HG03135 (cell line): Measurements from ENCODE around the gene PTPN21.
"Not testable (repeated sequence)": the region's sequence is repeated elsewhere in the genome, so short reads cannot be mapped to it uniquely, and the experiment has no call there.

Experiments
- ATAC-seq: cut with Tn5 transposase; IDR thresholded peaks from one replicate; pipeline ENCODE4 v1.9.1; 2021; ENCODE audit warnings: mild to moderate bottlenecking, moderate library complexity; ENCODE audit not compliant: unreplicated experiment

Gene PTPN21

GRCh38 chr14:88552876-88553275, 1.9 kb downstream of the PTPN21 start:
- no peak for ATAC-seq

DNA sequence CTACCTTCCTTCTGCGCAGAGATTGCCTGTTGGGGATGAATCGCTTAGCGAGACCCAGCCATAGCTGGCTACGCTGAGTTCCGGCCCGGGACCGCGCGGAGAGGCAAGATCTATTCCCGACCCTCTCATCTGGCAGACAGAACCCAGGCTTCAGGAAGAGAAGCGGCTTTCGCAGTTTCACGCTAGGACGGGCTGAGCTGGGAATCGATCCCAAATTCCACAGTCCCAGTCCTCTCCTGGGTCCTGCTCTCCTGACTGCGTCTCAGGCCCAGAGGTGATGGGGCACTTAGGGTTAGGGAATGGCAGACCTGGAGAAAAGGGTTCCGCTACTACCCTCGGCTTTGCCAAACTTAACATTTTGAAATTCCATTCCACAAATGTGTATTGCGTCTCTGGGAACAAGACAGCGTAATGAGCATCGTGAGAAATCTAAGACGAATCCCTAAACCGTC, 2.8 kb downstream of the PTPN21 start:
- no peak for ATAC-seq

DNA sequence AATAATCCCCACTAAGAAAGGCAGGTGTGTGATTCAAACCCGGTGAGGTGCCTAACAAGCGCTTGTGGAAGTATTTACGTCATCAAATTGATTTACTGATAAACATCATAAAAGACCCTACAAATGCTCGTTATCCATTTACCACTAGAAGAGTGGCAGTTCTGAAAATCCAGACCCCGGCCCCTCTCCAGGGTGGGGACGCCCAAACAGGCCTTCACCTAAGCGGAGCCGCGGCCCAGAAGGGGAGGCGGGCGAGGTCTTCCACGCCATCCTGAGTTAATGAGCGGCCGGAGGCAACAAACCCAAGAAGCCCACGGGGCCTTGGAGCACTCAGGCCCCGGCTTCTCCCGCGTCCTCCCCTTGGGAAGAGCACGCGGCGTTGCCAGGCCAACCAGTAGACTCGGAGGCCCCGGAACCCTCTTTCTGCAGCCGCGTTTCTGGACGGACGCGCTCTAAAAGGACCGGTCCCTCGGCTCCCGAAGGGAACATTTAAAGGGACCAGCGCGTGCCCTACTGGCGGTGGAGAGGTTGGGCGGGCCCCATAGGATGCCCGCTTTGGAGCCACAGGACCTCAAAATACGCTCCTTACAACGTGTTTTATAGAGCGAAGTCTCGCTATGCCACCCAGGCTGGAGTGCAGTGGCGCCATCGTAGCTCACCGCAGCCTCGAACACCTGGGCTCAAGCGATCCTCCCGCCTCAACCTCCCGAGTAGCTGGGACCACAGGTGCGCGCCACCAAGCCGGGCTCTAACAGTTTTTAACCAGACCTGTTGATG, 3.5 kb downstream of the PTPN21 start:
- ATAC-seq, result peak; percentile 53

- ATAC-seq, result no peak
These were observed 4.7 kb downstream of the PTPN21 start for GRCh38 chr14:88550078-88550477.

GRCh38 chr14:88547386-88547780, 7.4 kb downstream of the PTPN21 start:
- no peak for ATAC-seq

- no peak for ATAC-seq
These were observed 8.0 kb downstream of the PTPN21 start for GRCh38 chr14:88546621-88547385.

DNA sequence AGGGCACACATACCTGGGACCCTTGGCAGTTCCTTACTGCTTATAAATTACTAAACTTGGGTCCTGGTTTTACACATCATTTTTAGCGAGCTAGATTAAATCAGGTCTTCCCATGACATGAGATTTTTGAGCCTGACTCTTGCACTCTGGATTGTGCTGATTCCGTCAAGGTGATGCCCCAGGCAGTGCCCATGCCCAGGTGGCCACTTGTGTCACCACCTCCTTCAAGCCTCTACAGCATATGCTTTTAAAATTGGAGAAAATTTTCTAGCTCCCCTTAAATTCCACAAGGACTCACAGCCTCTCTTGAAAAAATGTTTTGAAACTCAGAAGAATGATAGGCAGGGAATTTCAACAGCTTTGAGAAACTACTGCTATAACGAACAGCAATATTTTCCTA, 9.6 kb downstream of the PTPN21 start:
- ATAC-seq, result no peak

DNA sequence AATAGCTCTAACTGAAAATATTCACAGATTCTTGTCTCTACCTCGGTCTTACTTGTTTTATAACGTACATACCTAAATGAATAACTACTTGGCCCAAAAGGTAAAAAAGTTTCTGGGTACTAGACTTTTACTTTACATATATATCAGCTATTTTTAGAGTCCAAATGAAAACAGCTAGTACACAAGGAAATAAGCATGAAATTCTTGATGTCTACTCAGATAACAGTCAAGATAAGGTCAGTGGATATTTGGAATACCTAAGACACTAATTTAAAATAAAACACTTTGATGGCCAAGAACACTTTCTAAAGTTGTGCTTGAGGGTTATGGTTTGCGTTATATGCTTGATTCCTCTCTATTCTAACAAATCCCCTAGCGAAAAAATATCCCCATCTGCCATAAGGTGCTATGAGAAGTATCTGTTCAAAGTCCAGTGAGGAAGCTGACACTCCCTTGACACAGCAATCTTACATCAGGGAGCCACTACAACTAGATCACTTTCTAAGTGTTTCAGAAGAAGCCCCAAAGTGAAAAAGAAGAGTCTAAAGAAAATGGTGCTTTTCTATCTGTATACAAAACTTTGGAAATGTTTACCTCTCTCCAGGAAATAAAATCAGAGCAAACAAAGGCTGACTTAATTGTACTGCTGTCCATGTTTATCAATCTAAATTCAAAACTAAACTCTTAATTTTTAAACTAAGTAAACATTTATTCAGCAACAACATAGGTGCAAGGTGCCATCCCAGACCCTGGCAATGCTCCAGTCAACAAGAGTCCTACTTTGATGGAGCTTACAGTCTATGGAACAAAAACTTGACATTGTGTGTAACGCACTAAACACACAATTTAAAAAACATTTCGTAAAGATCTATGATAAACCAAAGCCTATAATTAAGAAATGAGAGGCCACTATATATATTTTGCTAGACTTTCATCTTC, 11.7 kb downstream of the PTPN21 start:
- ATAC-seq, result no peak

GRCh38 chr14:88541324-88541723, 13.5 kb downstream of the PTPN21 start:
- ATAC-seq, result no peak

- no peak for ATAC-seq
These were observed 19.0 kb downstream of the PTPN21 start for GRCh38 chr14:88535813-88536212.

GRCh38 chr14:88535149-88535548, 19.7 kb downstream of the PTPN21 start:
- no peak for ATAC-seq

GRCh38 chr14:88533064-88533602, 21.7 kb downstream of the PTPN21 start:
- ATAC-seq, result no peak

- not testable (repeated sequence) for ATAC-seq
These were observed 24.9 kb downstream of the PTPN21 start for GRCh38 chr14:88529889-88530288.

DNA sequence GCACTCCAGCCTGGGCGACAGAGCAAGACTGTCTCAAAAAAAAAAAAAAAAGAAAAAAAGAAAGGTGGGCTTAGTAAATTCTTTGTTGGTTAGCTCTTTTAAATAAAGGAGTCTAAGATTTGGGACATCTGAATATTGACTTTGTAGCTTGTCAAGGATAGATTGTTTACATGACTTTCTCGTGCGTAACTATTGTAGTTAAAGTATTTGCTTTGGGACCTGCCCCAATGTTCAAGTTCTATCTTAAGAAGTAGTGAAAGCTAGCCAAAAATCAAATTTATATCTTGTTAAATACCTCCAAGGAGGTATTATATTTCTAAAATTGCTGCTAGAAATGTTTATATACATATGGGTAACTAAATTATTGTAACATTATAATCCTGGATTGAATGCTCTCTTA, 32.4 kb downstream of the PTPN21 start:
- ATAC-seq, result no peak

- ATAC-seq, result no peak
These were observed 33.0 kb downstream of the PTPN21 start for GRCh38 chr14:88521818-88522217.

GRCh38 chr14:88519907-88520306, 34.9 kb downstream of the PTPN21 start:
- no peak for ATAC-seq

DNA sequence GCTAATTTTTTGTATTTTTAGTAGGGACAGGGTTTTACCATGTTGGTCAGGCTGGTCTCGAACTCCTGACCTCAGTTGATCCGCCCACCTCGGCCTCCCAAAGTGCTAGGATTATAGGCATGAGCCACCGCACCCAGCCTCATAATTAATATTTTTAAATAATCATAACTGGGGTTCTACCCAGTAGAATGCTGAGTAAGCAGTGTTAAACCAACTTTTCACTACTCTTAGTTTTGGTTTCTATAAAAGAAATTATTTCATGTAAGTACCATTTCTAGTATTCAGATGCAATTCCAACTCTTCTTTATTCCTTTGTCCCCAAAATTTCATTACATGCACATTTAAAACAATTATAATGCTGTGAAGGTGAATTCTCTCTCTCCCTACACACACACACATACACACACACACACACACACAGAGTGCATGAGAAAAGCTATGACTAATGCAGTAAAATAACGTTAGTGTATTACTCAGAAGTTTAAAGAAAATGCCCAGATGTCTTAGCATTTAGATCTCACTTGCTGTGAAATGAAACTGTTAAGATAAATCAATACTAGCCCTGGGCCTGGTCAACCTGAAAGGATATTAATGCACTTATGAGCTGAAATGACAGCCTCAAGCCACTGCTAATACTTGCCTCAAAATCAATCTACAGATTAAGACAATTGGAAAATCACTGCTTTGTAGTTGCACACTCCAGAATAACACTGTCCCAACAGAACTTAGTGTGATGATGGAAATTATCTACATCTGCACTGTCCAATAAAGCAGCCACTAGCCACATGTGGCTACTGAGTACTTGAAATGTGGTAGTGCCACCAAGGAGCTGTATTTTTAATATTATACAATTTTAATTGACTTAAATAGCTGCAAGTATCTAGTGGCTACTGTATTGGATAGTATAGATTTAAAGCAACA, 36.0 kb downstream of the PTPN21 start:
- no peak for ATAC-seq

- no peak for ATAC-seq
These were observed 37.9 kb downstream of the PTPN21 start for GRCh38 chr14:88516861-88517357.

DNA sequence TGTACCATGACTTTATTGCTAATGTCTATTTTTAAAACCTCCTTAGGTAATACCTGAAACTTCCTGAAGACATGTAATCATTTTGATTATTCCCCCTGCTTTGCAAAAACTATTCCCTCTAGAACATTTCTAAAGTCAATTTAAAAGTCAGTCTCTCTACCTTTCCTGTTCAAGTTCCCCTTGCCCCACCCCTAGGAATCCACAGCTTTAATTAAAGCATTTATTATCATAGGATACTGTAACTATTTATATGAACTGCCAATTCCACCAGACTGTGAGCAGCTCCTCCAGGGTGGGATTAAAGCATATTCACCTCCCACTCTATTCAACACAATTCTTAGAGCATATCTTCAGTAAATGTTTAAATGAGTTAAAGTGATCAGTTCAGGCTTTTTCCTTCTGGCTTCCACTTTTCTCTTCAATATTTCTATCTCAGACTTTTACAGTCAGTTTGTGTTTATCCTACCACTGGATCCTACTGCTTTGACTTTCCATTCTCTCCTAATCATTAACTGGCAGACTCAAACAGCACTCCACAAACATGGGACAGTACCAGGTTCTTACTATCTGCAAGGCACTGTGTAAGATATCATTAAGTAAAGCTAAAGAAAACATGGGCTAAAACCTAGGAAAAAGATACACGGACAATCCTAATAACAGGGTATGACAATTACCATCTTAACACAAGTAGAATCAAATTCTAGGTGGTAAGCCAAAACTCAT, 39.1 kb downstream of the PTPN21 start:
- no peak for ATAC-seq
